Measurements from ENCODE around the gene BTBD1.
A peak's percentile ranks its signal among the peaks of the same experiment; 100 is the strongest.

Gene BTBD1

GRCh38 chr15:82995938-82996337 lies 71.1 kb downstream of the BTBD1 start:
- DNase-seq (ENCODE audit: low read depth in 2 of 2, low spot score in 1 of 2): no peak

GRCh38 chr15:82995076-82995475 lies 72.0 kb downstream of the BTBD1 start:
- DNase-seq (ENCODE audit: low read depth in 2 of 2, low spot score in 1 of 2): no peak

- DNase-seq (ENCODE audit: low read depth in 2 of 2, low spot score in 1 of 2): no peak
Observed at GRCh38 chr15:82993144-82993543, 73.9 kb downstream of the BTBD1 start.

GRCh38 chr15:82992436-82992998 lies 74.5 kb downstream of the BTBD1 start:
- DNase-seq (ENCODE audit: low read depth in 2 of 2, low spot score in 1 of 2): no peak

- DNase-seq (ENCODE audit: low read depth in 2 of 2, low spot score in 1 of 2): no peak
Observed at GRCh38 chr15:82986442-82986780, 80.6 kb downstream of the BTBD1 start.

- peak; percentile 82 to 86 for DNase-seq (ENCODE audit: low read depth in 2 of 2, low spot score in 1 of 2)
Observed at GRCh38 chr15:82985688-82986441, 81.2 kb downstream of the BTBD1 start, which contains the start of gene RAMAC. TSS of gene RAMAC (plus strand) at chr15:82986210. CDS start at chr15:82989019, 2,809 bp downstream.

GRCh38 chr15:82980981-82981380 lies 86.1 kb downstream of the BTBD1 start:
- no peak for DNase-seq (ENCODE audit: low read depth in 2 of 2, low spot score in 1 of 2)

- DNase-seq (ENCODE audit: low read depth in 2 of 2, low spot score in 1 of 2): no peak
Observed at GRCh38 chr15:82979726-82980125, 87.3 kb downstream of the BTBD1 start.

- no peak for DNase-seq (ENCODE audit: low read depth in 2 of 2, low spot score in 1 of 2)
Observed at GRCh38 chr15:82978438-82978837, 88.6 kb downstream of the BTBD1 start.

- DNase-seq (ENCODE audit: low read depth in 2 of 2, low spot score in 1 of 2): no peak
Observed at GRCh38 chr15:82977076-82977475, 90.0 kb downstream of the BTBD1 start.

GRCh38 chr15:82972990-82973389 lies 94.1 kb downstream of the BTBD1 start:
- no peak for DNase-seq (ENCODE audit: low read depth in 2 of 2, low spot score in 1 of 2)

GRCh38 chr15:82971218-82971984 lies 95.7 kb downstream of the BTBD1 start:
- no peak for DNase-seq (ENCODE audit: low read depth in 2 of 2, low spot score in 1 of 2)

- DNase-seq (ENCODE audit: low read depth in 2 of 2, low spot score in 1 of 2): no peak
Observed at GRCh38 chr15:82970696-82971095, 96.4 kb downstream of the BTBD1 start.

GRCh38 chr15:82970078-82970686 lies 96.9 kb downstream of the BTBD1 start:
- DNase-seq (ENCODE audit: low read depth in 2 of 2, low spot score in 1 of 2): no peak

GRCh38 chr15:82969353-82969752 lies 97.7 kb downstream of the BTBD1 start:
- DNase-seq (ENCODE audit: low read depth in 2 of 2, low spot score in 1 of 2): no peak

GRCh38 chr15:82968066-82968465 lies 99.0 kb downstream of the BTBD1 start:
- no peak for DNase-seq (ENCODE audit: low read depth in 2 of 2, low spot score in 1 of 2)

GRCh38 chr15:82966671-82967071 lies 100.4 kb downstream of the BTBD1 start:
- DNase-seq (ENCODE audit: low read depth in 2 of 2, low spot score in 1 of 2): no peak

Data from stimulated activated CD8-positive, alpha-beta memory T cell treated with anti-CD3 and anti-CD28 coated beads, Interleukin-4, amount 100 ng/mL, for 1 hour (primary cell).